K562 (cell line): ENCODE data around the gene CNTROB. TPM values are rescaled to one million over a fixed set of nuclear protein-coding genes. Genes with fewer than 3 reads are reported as not detected.
A peak's percentile ranks its signal among the peaks of the same experiment; 100 is the strongest.

Experiments used
- CBFA2T2 ChIP-seq: fragments of 450-650 bp; conservative IDR thresholded peaks from 2 replicates; pipeline ENCODE4 v1.6.1; 2017; ENCODE audit warnings: mild to moderate bottlenecking
- DPF2 ChIP-seq: fragments of 450-650 bp; IDR thresholded peaks from 2 replicates; pipeline ENCODE4 v1.6.1; 2016
- EGR1 ChIP-seq: fragments of 450-650 bp; conservative IDR thresholded peaks from 2 replicates; pipeline ENCODE4 v1.6.1; 2017; ENCODE audit warnings: mild to moderate bottlenecking
- ETV5 ChIP-seq: sonication (generic); formaldehyde crosslinking; IDR thresholded peaks from 2 replicates; pipeline ENCODE4 v1.4.0; 2020; ENCODE audit warnings: low read depth, mild to moderate bottlenecking, missing genetic modification reagents
- FOXK2 ChIP-seq, 2 experiments: fragments of 450-650 bp; IDR thresholded peaks in 1 of 2; conservative IDR thresholded peaks in 1 of 2; 2 replicates each; pipeline ENCODE4 v1.6.1; 2016; ENCODE audit warnings: low read depth in 2 of 2, mild to moderate bottlenecking in 1 of 2
- KDM5B ChIP-seq: fragments of 200-600 bp; sonication (generic); IDR thresholded peaks from 2 replicates; pipeline ENCODE4 v1.6.1; 2012; ENCODE audit warnings: low read depth, mild to moderate bottlenecking, moderate library complexity, low read length, control low read depth, inconsistent platforms; ENCODE audit not compliant: insufficient replicate concordance
- NR2C2 ChIP-seq, 2 experiments: fragments of 200-800 bp in 1 of 2; sonication (Bioruptor generic) in 1 of 2; sonication (generic) in 1 of 2; formaldehyde crosslinking in 1 of 2; IDR thresholded peaks; 2 replicates each; pipeline versions ENCODE4 v1.6.1 to v1.8.0; 2016 to 2022; ENCODE audit warnings: mild to moderate bottlenecking in 1 of 2, missing compliant biosample characterization in 1 of 2, missing genetic modification characterization in 1 of 2, missing genetic modification reagents in 1 of 2
- PHB2 ChIP-seq: fragments of 450-650 bp; IDR thresholded peaks from 2 replicates; pipeline ENCODE4 v1.6.1; 2017; ENCODE audit warnings: low read depth
- PHF8 ChIP-seq: fragments of 200-600 bp; sonication (generic); IDR thresholded peaks from 2 replicates; pipeline ENCODE4 v1.6.1; 2012; ENCODE audit warnings: mixed run types, mild to moderate bottlenecking, inconsistent platforms, low read length, moderate library complexity, borderline replicate concordance
- RBFOX2 ChIP-seq: fragments of 200-400 bp; formaldehyde crosslinking; IDR thresholded peaks from 2 replicates; pipeline ENCODE4 v1.6.1; 2017; ENCODE audit warnings: low read depth, mild to moderate bottlenecking, low read length, moderate library complexity
- SMAD1 ChIP-seq: fragments of 150-350 bp; IDR thresholded peaks from 2 replicates; pipeline ENCODE4 v1.6.1; 2014; ENCODE audit warnings: low read length, low read depth; ENCODE audit not compliant: partially characterized antibody
- TOE1 ChIP-seq, 2 experiments: fragments of 450-650 bp in 1 of 2; sonication (generic) in 1 of 2; formaldehyde crosslinking in 1 of 2; IDR thresholded peaks; 2 replicates each; pipeline versions ENCODE4 v1.7.1 to v1.8.0; 2016 to 2022; ENCODE audit warnings: borderline replicate concordance in 2 of 2, mild to moderate bottlenecking in 2 of 2, antibody characterized with exemption in 1 of 2, inconsistent platforms in 1 of 2, low read depth in 1 of 2, missing genetic modification reagents in 1 of 2, moderate library complexity in 1 of 2
- polyA plus RNA-seq, 8 experiments: library from polyadenylated mRNA; depleted of rRNA in 4 of 8; stranded (reverse) in 5 of 8; unstranded in 3 of 8; fragments of >200 nt; fragmentation: Nextera tagmentation in 2 of 8; fragmentation: Illumina TruSeq in 1 of 8; extraction: Ambion mirVana in 2 of 8; extraction: Trizol in 1 of 8; gene quantifications; 2 replicates each; pipeline versions ENCODE4 v1.2.1 to v1.2.3, GENCODE V29; 2011 to 2014; ENCODE audit warnings: inconsistent platforms in 1 of 8, missing spikeins in 1 of 8
- total RNA-seq, 7 experiments: library from RNA; depleted of rRNA in 6 of 7; stranded (reverse); fragments of >200 nt in 6 of 7; fragmentation: Illumina TruSeq in 2 of 7; extraction: Trizol in 2 of 7; gene quantifications; 2 replicates each; pipeline versions ENCODE4 v1.2.1 to v1.2.3, GENCODE V29; 2011 to 2021; ENCODE audit warnings: low replicate concordance in 1 of 7
- TF ChIP-seq, protein P1 (sequence below): fragments of 250-450 bp; sonication (Bioruptor Pico); IDR thresholded peaks from 2 replicates; pipeline ENCODE4 v1.4.0; 2020
- TF ChIP-seq, protein P2 (sequence below): fragments of 250-450 bp; sonication (Bioruptor Pico); IDR thresholded peaks from 2 replicates; pipeline ENCODE4 v1.4.0; 2020; ENCODE audit warnings: borderline replicate concordance
- TF ChIP-seq, protein P3 (sequence below): fragments of 450-650 bp; conservative IDR thresholded peaks from 2 replicates; pipeline ENCODE4 v1.6.1; 2016; ENCODE audit warnings: missing genetic modification characterization, low read depth, mild to moderate bottlenecking, missing compliant biosample characterization, moderate library complexity
- TF ChIP-seq, protein P4 (sequence below): fragments of 250-450 bp; sonication (Bioruptor Pico); IDR thresholded peaks from 2 replicates; pipeline ENCODE4 v1.8.0; 2022; ENCODE audit warnings: inconsistent platforms, mild to moderate bottlenecking, moderate library complexity, borderline replicate concordance
- TF ChIP-seq, protein P5 (sequence below): sonication (generic); formaldehyde crosslinking; IDR thresholded peaks from 2 replicates; pipeline ENCODE4 v1.8.0; 2022; ENCODE audit warnings: missing genetic modification reagents, mild to moderate bottlenecking, moderate library complexity, borderline replicate concordance

The CNTROB gene
- total and polyA plus RNA-seq, 9 of the 15 experiments (the other 6 are each of a cell fraction or from before 2014, with no cell fraction given): 1.9 to 33.3 (median 23.0) TPM

DNA sequence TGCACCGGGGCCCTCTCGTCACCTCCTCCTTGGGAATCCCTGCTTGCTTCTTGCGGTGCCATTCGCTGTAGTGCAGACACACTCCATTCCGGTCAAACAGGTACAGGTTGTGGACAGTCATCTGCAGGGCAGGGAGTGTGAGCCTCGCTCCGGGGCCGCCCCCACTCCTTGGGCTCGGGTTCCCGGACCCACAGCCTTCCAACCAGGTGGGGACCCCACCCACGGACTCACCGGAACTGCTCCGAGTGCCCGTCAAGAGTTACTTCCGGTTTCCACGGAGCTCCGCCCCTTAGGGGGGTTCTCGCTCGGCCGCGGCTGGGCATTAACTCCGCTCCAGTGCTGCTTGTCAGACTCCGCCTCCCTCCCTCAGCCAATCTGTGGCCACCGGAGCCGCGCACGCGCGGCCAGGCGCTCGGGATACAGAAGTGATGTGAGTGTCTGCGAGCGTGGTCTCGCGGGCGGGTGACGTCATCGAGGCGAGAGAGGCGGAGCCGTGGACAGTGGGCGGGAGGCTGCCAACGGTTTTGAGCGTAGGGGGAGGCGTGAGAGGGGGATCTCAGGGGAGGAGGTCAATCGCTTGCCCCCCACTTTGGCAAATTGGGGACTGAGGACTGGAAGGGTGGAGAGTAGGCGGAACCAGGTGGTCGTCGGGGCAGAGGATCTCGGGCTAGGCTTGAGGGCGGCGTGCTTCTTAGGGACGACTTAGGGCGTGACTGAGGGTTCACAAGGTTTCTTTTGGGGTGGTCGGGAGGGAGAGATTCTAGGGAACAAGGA, at the start of gene CNTROB, which contains the start of gene TRAPPC1 (continued):
- TF ChIP-seq, protein P1, sequence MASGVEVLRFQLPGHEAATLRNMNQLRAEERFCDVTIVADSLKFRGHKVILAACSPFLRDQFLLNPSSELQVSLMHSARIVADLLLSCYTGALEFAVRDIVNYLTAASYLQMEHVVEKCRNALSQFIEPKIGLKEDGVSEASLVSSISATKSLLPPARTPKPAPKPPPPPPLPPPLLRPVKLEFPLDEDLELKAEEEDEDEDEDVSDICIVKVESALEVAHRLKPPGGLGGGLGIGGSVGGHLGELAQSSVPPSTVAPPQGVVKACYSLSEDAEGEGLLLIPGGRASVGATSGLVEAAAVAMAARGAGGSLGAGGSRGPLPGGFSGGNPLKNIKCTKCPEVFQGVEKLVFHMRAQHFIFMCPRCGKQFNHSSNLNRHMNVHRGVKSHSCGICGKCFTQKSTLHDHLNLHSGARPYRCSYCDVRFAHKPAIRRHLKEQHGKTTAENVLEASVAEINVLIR: peak; percentile 69
- TF ChIP-seq FOXK2 (conservative IDR thresholded peaks at IDR 0.05 in 1 of 2, IDR thresholded peaks at IDR 0.05 in 1 of 2; ENCODE audit: low read depth in 2 of 2): 0 out of 4 replicates have a peak, but pooled peaks of 1 of the 2 experiments have one; percentile 14
- TF ChIP-seq DPF2: 0 out of 2 replicates have a peak, but pooled peaks have one; percentile 36
- TF ChIP-seq, protein P2, sequence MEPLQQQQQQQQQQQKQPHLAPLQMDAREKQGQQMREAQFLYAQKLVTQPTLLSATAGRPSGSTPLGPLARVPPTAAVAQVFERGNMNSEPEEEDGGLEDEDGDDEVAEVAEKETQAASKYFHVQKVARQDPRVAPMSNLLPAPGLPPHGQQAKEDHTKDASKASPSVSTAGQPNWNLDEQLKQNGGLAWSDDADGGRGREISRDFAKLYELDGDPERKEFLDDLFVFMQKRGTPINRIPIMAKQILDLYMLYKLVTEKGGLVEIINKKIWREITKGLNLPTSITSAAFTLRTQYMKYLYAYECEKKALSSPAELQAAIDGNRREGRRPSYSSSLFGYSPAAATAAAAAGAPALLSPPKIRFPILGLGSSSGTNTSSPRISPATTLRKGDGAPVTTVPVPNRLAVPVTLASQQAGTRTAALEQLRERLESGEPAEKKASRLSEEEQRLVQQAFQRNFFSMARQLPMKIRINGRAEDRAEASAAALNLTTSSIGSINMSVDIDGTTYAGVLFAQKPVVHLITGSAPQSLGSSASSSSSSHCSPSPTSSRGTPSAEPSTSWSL: no peak
- TF ChIP-seq PHB2: no peak
- TF ChIP-seq CBFA2T2: no peak
- peak; percentile 74 for TF ChIP-seq EGR1
- TF ChIP-seq, protein P3, sequence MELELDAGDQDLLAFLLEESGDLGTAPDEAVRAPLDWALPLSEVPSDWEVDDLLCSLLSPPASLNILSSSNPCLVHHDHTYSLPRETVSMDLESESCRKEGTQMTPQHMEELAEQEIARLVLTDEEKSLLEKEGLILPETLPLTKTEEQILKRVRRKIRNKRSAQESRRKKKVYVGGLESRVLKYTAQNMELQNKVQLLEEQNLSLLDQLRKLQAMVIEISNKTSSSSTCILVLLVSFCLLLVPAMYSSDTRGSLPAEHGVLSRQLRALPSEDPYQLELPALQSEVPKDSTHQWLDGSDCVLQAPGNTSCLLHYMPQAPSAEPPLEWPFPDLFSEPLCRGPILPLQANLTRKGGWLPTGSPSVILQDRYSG: peak; percentile 68
- TF ChIP-seq, protein P4, sequence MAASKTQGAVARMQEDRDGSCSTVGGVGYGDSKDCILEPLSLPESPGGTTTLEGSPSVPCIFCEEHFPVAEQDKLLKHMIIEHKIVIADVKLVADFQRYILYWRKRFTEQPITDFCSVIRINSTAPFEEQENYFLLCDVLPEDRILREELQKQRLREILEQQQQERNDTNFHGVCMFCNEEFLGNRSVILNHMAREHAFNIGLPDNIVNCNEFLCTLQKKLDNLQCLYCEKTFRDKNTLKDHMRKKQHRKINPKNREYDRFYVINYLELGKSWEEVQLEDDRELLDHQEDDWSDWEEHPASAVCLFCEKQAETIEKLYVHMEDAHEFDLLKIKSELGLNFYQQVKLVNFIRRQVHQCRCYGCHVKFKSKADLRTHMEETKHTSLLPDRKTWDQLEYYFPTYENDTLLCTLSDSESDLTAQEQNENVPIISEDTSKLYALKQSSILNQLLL (CRISPR knock-in tag): no peak
- TF ChIP-seq NR2C2 (CRISPR knock-in tag; IDR thresholded peaks at IDR 0.05): no peak
- TF ChIP-seq NR2C2 (tag; IDR thresholded peaks at IDR 0.05): peak; percentile 86
- TF ChIP-seq SMAD1: peak; percentile 38
- TF ChIP-seq TOE1 (IDR thresholded peaks at IDR 0.05; ENCODE audit: borderline replicate concordance): 0 out of 2 replicates have a peak, but pooled peaks have one; percentile 38
- TF ChIP-seq TOE1 (CRISPR knock-in tag; IDR thresholded peaks at IDR 0.05; ENCODE audit: borderline replicate concordance, low read depth): no peak
- TF ChIP-seq ETV5 (CRISPR knock-in tag): 0 out of 2 replicates have a peak, but pooled peaks have one; percentile 42
- TF ChIP-seq KDM5B: peak; percentile 23
- peak; percentile 81 for TF ChIP-seq RBFOX2
- TF ChIP-seq, protein P5, sequence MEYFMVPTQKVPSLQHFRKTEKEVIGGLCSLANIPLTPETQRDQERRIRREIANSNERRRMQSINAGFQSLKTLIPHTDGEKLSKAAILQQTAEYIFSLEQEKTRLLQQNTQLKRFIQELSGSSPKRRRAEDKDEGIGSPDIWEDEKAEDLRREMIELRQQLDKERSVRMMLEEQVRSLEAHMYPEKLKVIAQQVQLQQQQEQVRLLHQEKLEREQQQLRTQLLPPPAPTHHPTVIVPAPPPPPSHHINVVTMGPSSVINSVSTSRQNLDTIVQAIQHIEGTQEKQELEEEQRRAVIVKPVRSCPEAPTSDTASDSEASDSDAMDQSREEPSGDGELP (CRISPR knock-in tag): peak; percentile 78; the same call in 1 of the 2 replicates
- peak; percentile 88; the same call in 1 of the 2 replicates for TF ChIP-seq PHF8
